K562 (cell line): Measurements from ENCODE around the gene CCDC13. TPM values are rescaled to one million over a fixed set of nuclear protein-coding genes. Genes with fewer than 3 reads are reported as not detected.

Experiments used
- CREB5 ChIP-seq: fragments of 250-450 bp; sonication (Bioruptor Pico); IDR thresholded peaks from 2 replicates; pipeline ENCODE4 v1.5.0; 2020; ENCODE audit warnings: mild to moderate bottlenecking
- GTF2A2 ChIP-seq: IDR thresholded peaks from 2 replicates; pipeline ENCODE4 v1.6.1; 2016; ENCODE audit warnings: mild to moderate bottlenecking, missing genetic modification characterization, missing compliant biosample characterization
- MGA ChIP-seq: fragments of 450-650 bp; IDR thresholded peaks from 2 replicates; pipeline ENCODE4 v1.6.1; 2016; ENCODE audit warnings: mild to moderate bottlenecking, moderate library complexity
- NFIC ChIP-seq: fragments of 450-650 bp; IDR thresholded peaks from 2 replicates; pipeline ENCODE4 v1.6.1; 2017; ENCODE audit warnings: mild to moderate bottlenecking, inconsistent platforms
- NR2C2 ChIP-seq, 2 experiments: fragments of 200-800 bp in 1 of 2; sonication (Bioruptor generic) in 1 of 2; sonication (generic) in 1 of 2; formaldehyde crosslinking in 1 of 2; IDR thresholded peaks; 2 replicates each; pipeline versions ENCODE4 v1.6.1 to v1.8.0; 2016 to 2022; ENCODE audit warnings: mild to moderate bottlenecking in 1 of 2, missing compliant biosample characterization in 1 of 2, missing genetic modification characterization in 1 of 2, missing genetic modification reagents in 1 of 2
- SIN3A ChIP-seq, 2 experiments: fragments of 150-350 bp in 1 of 2; IDR thresholded peaks; 2 replicates each; pipeline ENCODE4 v1.6.1; 2011 to 2016; ENCODE audit warnings: borderline replicate concordance in 2 of 2, low read depth in 2 of 2, low read length in 2 of 2, mild to moderate bottlenecking in 2 of 2, moderate library complexity in 2 of 2; ENCODE audit not compliant: control insufficient read depth in 1 of 2
- polyA plus RNA-seq, 8 experiments: library from polyadenylated mRNA; depleted of rRNA in 4 of 8; stranded (reverse) in 5 of 8; unstranded in 3 of 8; fragments of >200 nt; fragmentation: Nextera tagmentation in 2 of 8; fragmentation: Illumina TruSeq in 1 of 8; extraction: Ambion mirVana in 2 of 8; extraction: Trizol in 1 of 8; gene quantifications; 2 replicates each; pipeline versions ENCODE4 v1.2.1 to v1.2.3, GENCODE V29; 2011 to 2014; ENCODE audit warnings: inconsistent platforms in 1 of 8, missing spikeins in 1 of 8
- total RNA-seq, 7 experiments: library from RNA; depleted of rRNA in 6 of 7; stranded (reverse); fragments of >200 nt in 6 of 7; fragmentation: Illumina TruSeq in 2 of 7; extraction: Trizol in 2 of 7; gene quantifications; 2 replicates each; pipeline versions ENCODE4 v1.2.1 to v1.2.3, GENCODE V29; 2011 to 2021; ENCODE audit warnings: low replicate concordance in 1 of 7
- TF ChIP-seq, protein P1 (sequence below): fragments of 450-650 bp; formaldehyde crosslinking; IDR thresholded peaks from 2 replicates; pipeline ENCODE4 v1.4.0; 2020; ENCODE audit warnings: mild to moderate bottlenecking

The CCDC13 gene
- total and polyA plus RNA-seq, 9 of the 15 experiments (the other 6 are each of a cell fraction or from before 2014, with no cell fraction given): 0.20 to 0.70 (median 0.48) TPM; not detected in 2

DNA sequence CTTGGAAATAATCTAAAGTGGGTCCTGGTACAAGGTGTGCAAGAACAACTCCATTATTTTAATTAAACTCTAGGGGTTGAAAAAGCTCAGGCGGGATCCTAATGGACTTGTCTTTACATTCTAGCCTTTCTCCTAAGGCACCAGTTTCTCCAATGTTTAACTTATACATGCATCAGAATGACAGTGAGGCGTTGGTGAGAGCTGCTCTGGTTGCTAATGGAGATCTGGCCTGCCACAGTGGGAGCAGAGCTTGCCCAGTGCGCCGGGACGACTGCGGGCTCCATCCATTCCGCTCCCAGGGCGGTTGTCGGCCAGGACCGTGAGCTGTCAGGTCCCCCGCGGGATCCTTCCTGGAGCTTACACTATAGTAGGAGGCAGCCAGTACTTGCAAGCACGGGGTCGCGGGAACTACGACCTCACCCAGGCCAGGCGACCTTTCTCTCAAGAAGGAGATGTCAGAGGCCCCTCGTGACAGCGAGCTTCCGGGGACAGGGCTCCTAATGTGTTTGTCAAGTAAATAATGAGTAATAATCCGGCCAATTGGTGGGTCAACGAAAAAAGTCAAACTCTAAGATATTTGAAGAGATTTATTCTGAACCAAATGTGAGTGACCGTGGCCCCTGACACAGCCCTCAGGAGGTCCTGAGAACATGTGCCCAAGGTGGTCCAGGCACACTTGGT, 32.2 kb upstream of the CCDC13 start (continued):
- peak; percentile 65 for TF ChIP-seq MGA
- no peak for TF ChIP-seq GTF2A2 (tag)
- TF ChIP-seq CREB5 (CRISPR knock-in tag): no peak
- no peak for TF ChIP-seq SIN3A (IDR thresholded peaks at IDR 0.05; ENCODE audit: borderline replicate concordance in 2 of 2, control insufficient read depth in 1 of 2, low read depth in 2 of 2, low read length in 2 of 2)
- no peak for TF ChIP-seq NFIC
- TF ChIP-seq, protein P1, sequence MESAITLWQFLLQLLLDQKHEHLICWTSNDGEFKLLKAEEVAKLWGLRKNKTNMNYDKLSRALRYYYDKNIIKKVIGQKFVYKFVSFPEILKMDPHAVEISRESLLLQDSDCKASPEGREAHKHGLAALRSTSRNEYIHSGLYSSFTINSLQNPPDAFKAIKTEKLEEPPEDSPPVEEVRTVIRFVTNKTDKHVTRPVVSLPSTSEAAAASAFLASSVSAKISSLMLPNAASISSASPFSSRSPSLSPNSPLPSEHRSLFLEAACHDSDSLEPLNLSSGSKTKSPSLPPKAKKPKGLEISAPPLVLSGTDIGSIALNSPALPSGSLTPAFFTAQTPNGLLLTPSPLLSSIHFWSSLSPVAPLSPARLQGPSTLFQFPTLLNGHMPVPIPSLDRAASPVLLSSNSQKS (CRISPR knock-in tag): no peak
- no peak for TF ChIP-seq NR2C2 (CRISPR knock-in tag; IDR thresholded peaks at IDR 0.05)
- peak; percentile 11; the same call in 1 of the 2 replicates for TF ChIP-seq NR2C2 (tag; IDR thresholded peaks at IDR 0.05)
